ENCODE data around the gene CFAP299.

Gene CFAP299

GRCh38 chr4:80542747-80543146 lies 207.2 kb downstream of the CFAP299 start:
- in situ Hi-C loops (cut with MboI; ENCODE audit: low pct_unique_long_range_greater_than_20kb, low sequenced_read_pairs, unreplicated experiment) = no loop called here

GRCh38 chr4:80560337-80560736 lies 224.8 kb downstream of the CFAP299 start:
- TF ChIP-seq, protein P1, sequence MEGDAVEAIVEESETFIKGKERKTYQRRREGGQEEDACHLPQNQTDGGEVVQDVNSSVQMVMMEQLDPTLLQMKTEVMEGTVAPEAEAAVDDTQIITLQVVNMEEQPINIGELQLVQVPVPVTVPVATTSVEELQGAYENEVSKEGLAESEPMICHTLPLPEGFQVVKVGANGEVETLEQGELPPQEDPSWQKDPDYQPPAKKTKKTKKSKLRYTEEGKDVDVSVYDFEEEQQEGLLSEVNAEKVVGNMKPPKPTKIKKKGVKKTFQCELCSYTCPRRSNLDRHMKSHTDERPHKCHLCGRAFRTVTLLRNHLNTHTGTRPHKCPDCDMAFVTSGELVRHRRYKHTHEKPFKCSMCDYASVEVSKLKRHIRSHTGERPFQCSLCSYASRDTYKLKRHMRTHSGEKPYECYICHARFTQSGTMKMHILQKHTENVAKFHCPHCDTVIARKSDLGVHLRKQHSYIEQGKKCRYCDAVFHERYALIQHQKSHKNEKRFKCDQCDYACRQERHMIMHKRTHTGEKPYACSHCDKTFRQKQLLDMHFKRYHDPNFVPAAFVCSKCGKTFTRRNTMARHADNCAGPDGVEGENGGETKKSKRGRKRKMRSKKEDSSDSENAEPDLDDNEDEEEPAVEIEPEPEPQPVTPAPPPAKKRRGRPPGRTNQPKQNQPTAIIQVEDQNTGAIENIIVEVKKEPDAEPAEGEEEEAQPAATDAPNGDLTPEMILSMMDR (IDR thresholded peaks at IDR 0.05; ENCODE audit: extremely low read depth, insufficient read depth, missing control alignments) = no peak
- DNase-seq (ENCODE audit: low spot score) = no peak
- in situ Hi-C loops (cut with MboI; ENCODE audit: low pct_unique_long_range_greater_than_20kb, low sequenced_read_pairs, unreplicated experiment) = no loop called here

More at GRCh38 chr4:80542747-80543146, 207.2 kb downstream of the CFAP299 start:
- TF ChIP-seq, protein P1 (IDR thresholded peaks at IDR 0.05; ENCODE audit: extremely low read depth, insufficient read depth, missing control alignments) = no peak
- DNase-seq (ENCODE audit: low spot score) = no peak

DNA sequence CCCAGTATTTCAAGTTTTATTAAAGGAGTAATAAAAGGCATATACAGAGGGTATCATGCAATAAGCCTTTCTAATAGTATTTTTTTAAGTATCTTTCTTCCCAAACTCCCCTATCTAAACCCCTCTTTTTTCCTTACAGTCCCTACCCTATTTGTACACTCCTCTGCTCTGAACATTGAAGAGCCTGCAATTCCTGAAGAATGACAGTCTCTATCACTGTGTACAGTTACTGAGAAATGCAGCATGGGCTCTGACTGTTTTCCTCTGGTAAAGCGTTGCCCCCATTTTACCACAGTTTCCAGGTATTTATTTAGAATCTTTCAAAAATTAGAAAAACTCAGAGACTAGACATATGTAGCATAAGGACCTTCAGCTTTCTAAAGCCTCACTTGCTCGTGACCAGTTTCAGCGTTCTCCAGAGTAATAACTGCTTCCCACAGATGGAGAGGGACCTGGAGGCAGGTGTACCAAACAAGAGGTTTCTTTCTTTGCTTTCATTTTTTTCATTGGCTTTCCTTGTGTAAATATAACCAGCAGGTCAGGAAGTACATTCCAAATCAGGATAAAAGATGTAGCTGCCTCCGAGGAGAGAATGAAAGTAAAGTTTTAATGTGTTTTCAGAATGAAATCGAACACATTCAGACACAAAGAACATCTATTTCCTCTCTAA lies 230.8 kb downstream of the CFAP299 start:
- in situ Hi-C loops (cut with MboI; ENCODE audit: low pct_unique_long_range_greater_than_20kb, low sequenced_read_pairs, unreplicated experiment) = no loop called here
- no peak for DNase-seq (ENCODE audit: low spot score)
- TF ChIP-seq, protein P1 (IDR thresholded peaks at IDR 0.05; ENCODE audit: extremely low read depth, insufficient read depth, missing control alignments) = no peak

GRCh38 chr4:80568891-80569290 lies 233.4 kb downstream of the CFAP299 start:
- in situ Hi-C loops (cut with MboI; ENCODE audit: low pct_unique_long_range_greater_than_20kb, low sequenced_read_pairs, unreplicated experiment) = no loop called here
- DNase-seq (ENCODE audit: low spot score) = no peak
- TF ChIP-seq, protein P1 (IDR thresholded peaks at IDR 0.05; ENCODE audit: extremely low read depth, insufficient read depth, missing control alignments) = no peak

- DNase-seq (ENCODE audit: low spot score) = no peak
- TF ChIP-seq, protein P1 (IDR thresholded peaks at IDR 0.05; ENCODE audit: extremely low read depth, insufficient read depth, missing control alignments) = no peak
- in situ Hi-C loops (cut with MboI; ENCODE audit: low pct_unique_long_range_greater_than_20kb, low sequenced_read_pairs, unreplicated experiment) = no loop called here
Observed at GRCh38 chr4:80576796-80577195, 241.3 kb downstream of the CFAP299 start.

GRCh38 chr4:80578001-80578400 lies 242.5 kb downstream of the CFAP299 start:
- in situ Hi-C loops (cut with MboI; ENCODE audit: low pct_unique_long_range_greater_than_20kb, low sequenced_read_pairs, unreplicated experiment) = no loop called here
- no peak for DNase-seq (ENCODE audit: low spot score)
- TF ChIP-seq, protein P1 (IDR thresholded peaks at IDR 0.05; ENCODE audit: extremely low read depth, insufficient read depth, missing control alignments) = no peak

Data from GM13977 (cell line).